ENCODE results near the gene ZNRF3. TPM values are rescaled to one million over a fixed set of nuclear protein-coding genes. Genes with fewer than 3 reads are reported as not detected.

ZNRF3 gene
- total RNA-seq, 4 donors from 2014 or later = 1.7 to 8.1 (median 4.8) TPM

- no peak for TF ChIP-seq CTCF (IDR thresholded peaks at IDR 0.05; ENCODE audit: low read depth)
Observed at GRCh38 chr22:29012101-29012433, 128.7 kb downstream of the ZNRF3 start.

GRCh38 chr22:29012952-29013351 is 129.6 kb downstream of the ZNRF3 start:
- no peak for TF ChIP-seq CTCF (IDR thresholded peaks at IDR 0.05; ENCODE audit: low read depth)

- no peak for TF ChIP-seq CTCF (IDR thresholded peaks at IDR 0.05; ENCODE audit: low read depth)
Observed at GRCh38 chr22:29014293-29014692, 130.9 kb downstream of the ZNRF3 start.

- TF ChIP-seq CTCF (IDR thresholded peaks at IDR 0.05; ENCODE audit: low read depth) = no peak
Observed at GRCh38 chr22:29014773-29015172, 131.4 kb downstream of the ZNRF3 start.

GRCh38 chr22:29016067-29016938 is 132.9 kb downstream of the ZNRF3 start:
- TF ChIP-seq CTCF (IDR thresholded peaks at IDR 0.05; ENCODE audit: low read depth) = no peak

GRCh38 chr22:29018293-29019189 is 135.2 kb downstream of the ZNRF3 start:
- no peak for TF ChIP-seq CTCF (IDR thresholded peaks at IDR 0.05; ENCODE audit: low read depth)
